PC-3 (cell line): Measurements from ENCODE around the gene PDPK1. TPM values are rescaled to one million over a fixed set of nuclear protein-coding genes. Genes with fewer than 3 reads are reported as not detected.

Experiments used
- ATAC-seq: fragments of 200-7000 bp; cut with Tn5 transposase; 2 replicates; pipeline ENCODE4 v1.9.1; 2020; ENCODE audit warnings: mild to moderate bottlenecking, moderate library complexity
- BruUV-seq: library from RNA; stranded (reverse); fragments of 400-500 nt; replicated peaks from 2 replicates; lab custom pipeline; 2021; lab: Mats Ljungman, UMichigan
- CTCF ChIA-PET: fragments of 300-600 bp; sonication (Branson Sonifier 250); formaldehyde crosslinking; loops from one replicate; lab custom pipeline; 2022; ENCODE audit warnings: antibody characterized with exemption; lab: Charles Lee
- POLR2A ChIA-PET: fragments of 300-600 bp; sonication (Branson Sonifier 250); formaldehyde crosslinking; loops from one replicate; lab custom pipeline; 2022; ENCODE audit warnings: antibody characterized with exemption; ENCODE audit not compliant: unreplicated experiment; lab: Charles Lee
- DNase-seq: peaks from one replicate; pipeline ENCODE4 v3.0.0-alpha.2; 2015
- H2AFZ ChIP-seq: fragments of 300-600 bp; sonication (generic); 2 replicates; pipeline ENCODE4 v1.6.0; 2016; ENCODE audit warnings: antibody characterized with exemption, low read length
- H3F3A ChIP-seq: fragments of 300-600 bp; sonication (generic); one replicate; pipeline ENCODE4 v1.6.0; 2017; ENCODE audit warnings: antibody characterized with exemption, low read length, control low read depth, mild to moderate bottlenecking; ENCODE audit not compliant: unreplicated experiment
- H3K27ac ChIP-seq: fragments of 300-600 bp; sonication (generic); 2 replicates; pipeline ENCODE4 v1.5.1; 2016; ENCODE audit warnings: mild to moderate bottlenecking, low read length
- H3K27me3 ChIP-seq: fragments of 300-600 bp; sonication (generic); 2 replicates; pipeline ENCODE4 v1.6.1; 2016; ENCODE audit warnings: low read length, mixed read lengths
- H3K36me3 ChIP-seq: fragments of 300-600 bp; sonication (generic); 2 replicates; pipeline ENCODE4 v1.6.1; 2016; ENCODE audit warnings: low read depth, mixed run types, low read length, mixed read lengths
- H3K4me1 ChIP-seq: fragments of 300-600 bp; sonication (generic); 2 replicates; pipeline ENCODE4 v1.5.1; 2016; ENCODE audit warnings: low read length; ENCODE audit not compliant: insufficient read depth
- H3K4me2 ChIP-seq: fragments of 300-600 bp; sonication (generic); 2 replicates; pipeline ENCODE4 v1.6.0; 2016; ENCODE audit warnings: low read length
- H3K4me3 ChIP-seq: fragments of 300-600 bp; sonication (generic); 2 replicates; pipeline ENCODE4 v1.5.1; 2016; ENCODE audit warnings: mild to moderate bottlenecking, low read length, mixed read lengths
- H3K79me2 ChIP-seq: fragments of 300-600 bp; sonication (generic); 2 replicates; pipeline ENCODE4 v1.6.1; 2017; ENCODE audit warnings: low read length, mixed read lengths
- H3K9ac ChIP-seq: fragments of 300-600 bp; sonication (generic); 2 replicates; pipeline ENCODE4 v1.6.0; 2016; ENCODE audit warnings: mild to moderate bottlenecking, low read length
- H3K9me2 ChIP-seq: fragments of 300-600 bp; sonication (generic); replicated peaks from 2 replicates; pipeline ENCODE4 v1.6.1; 2016; ENCODE audit warnings: mixed run types, low read length, mixed read lengths
- H3K9me3 ChIP-seq: fragments of 300-600 bp; sonication (generic); 2 replicates; pipeline ENCODE4 v1.6.1; 2016; ENCODE audit warnings: low read length, mixed read lengths
- H4K20me1 ChIP-seq: fragments of 300-600 bp; sonication (generic); 2 replicates; pipeline ENCODE4 v1.6.1; 2016; ENCODE audit warnings: low read length, mixed read lengths
- CTCF ChIP-seq: fragments of 300-600 bp; sonication (generic); conservative IDR thresholded peaks from 2 replicates; pipeline ENCODE4 v1.5.1; 2017; ENCODE audit warnings: antibody characterized with exemption, low read depth, mild to moderate bottlenecking, low read length
- EZH2 ChIP-seq: fragments of 300-600 bp; sonication (generic); IDR thresholded peaks from one replicate; pipeline ENCODE4 v1.6.1; 2017; ENCODE audit warnings: antibody characterized with exemption, mild to moderate bottlenecking, low read length; ENCODE audit not compliant: unreplicated experiment
- EZH2phosphoT487 ChIP-seq: fragments of 300-600 bp; sonication (generic); IDR thresholded peaks from 2 replicates; pipeline ENCODE4 v1.6.1; 2018; ENCODE audit warnings: mild to moderate bottlenecking, antibody characterized with exemption, low read length, borderline replicate concordance
- intact Hi-C: fragments of 100-400 bp; cut with micrococcal nuclease; formaldehyde crosslinking; loops from 2 replicates; pipeline ENCODE4 v1.9.0; 2023
- total RNA-seq: library from RNA; depleted of rRNA; stranded (reverse); fragments of >200 nt; gene quantifications from 2 replicates; pipeline ENCODE4 v1.2.3, GENCODE V29; 2014

The PDPK1 gene
- total RNA-seq, 1 experiment from 2014 or later: 13.7 TPM

DNA sequence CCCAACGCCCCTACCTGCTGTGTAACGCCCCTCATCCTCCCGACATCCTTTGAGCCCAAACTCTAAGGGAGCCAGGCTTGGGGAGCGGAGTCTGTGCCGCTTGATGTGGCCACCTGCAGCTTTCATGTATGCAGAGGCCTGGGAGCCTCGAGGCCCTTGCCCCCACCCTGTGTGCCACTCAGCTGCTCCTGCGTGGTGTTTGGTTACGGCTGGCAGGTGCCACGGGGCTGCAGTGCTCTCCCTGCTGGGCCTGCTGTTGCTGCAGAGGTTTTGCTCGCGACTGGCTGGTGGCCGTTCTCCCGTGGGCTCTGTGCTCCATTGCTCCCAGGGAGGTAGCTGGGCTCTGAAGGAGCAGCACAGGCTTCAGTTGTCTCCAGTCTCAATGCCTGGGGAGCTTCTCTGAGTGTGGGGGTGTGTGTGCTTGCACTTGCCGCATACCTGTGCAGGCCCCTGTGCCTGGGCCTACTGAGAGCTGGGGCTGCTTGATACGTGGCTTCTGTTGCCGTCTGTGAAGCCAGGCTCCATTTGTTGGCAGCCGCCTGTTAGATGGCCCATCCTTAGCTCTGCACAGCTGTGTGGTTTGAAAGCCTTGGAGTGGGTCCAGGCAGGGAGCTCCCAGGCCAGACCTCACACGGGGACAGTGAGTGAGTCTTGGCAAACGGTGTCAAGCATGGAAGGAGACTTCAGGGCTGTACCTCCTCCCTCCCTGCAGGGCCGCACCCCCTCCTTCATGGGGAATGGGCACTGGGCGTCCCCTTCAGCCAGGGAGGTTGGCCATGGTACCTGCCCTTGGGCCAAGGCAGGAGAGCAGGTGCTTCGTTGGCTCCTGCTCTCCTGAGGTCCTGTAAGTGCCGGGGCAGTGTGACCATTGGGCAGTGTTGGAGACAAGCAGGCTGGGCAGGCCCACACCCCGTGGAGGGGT is 47.2 kb downstream of the PDPK1 start:
- TF ChIP-seq EZH2 (no peak), EZH2phosphoT487 (no peak), CTCF (no peak)
- no peak overlapping the region for H3K9ac ChIP-seq
- no peaks in the 10 kb centered on the region for H3K4me1 ChIP-seq
- no peak overlapping the region for H2AFZ ChIP-seq
- POLR2A ChIA-PET: no interaction called here
- intact Hi-C loops: no loop called here
- no peaks in the 10 kb centered on the region for H3K9me3 ChIP-seq
- no peak overlapping the region for H3K27ac ChIP-seq
- ATAC-seq (no peak), DNase-seq (no peak)
- no peaks in the 10 kb centered on the region for H3F3A ChIP-seq
- H3K36me3 ChIP-seq: no peaks in the 10 kb centered on the region
- no peaks in the 10 kb centered on the region for H4K20me1 ChIP-seq
- no peaks in the 10 kb centered on the region for H3K79me2 ChIP-seq
- no peak overlapping the region for H3K4me3 ChIP-seq
- H3K9me2 ChIP-seq: no peaks in the 10 kb centered on the region
- no peaks in the 10 kb centered on the region for H3K27me3 ChIP-seq
- no peak overlapping the region for H3K4me2 ChIP-seq
- CTCF ChIA-PET: no interaction called here
- BruUV-seq: no TSS peak

- intact Hi-C loops: no loop called here
- Histone ChIP-seq H3K79me2 (no peaks in the 10 kb centered on the region), H3F3A (no peaks in the 10 kb centered on the region), H3K27me3 (no peaks in the 10 kb centered on the region), H3K9me3 (no peaks in the 10 kb centered on the region), H2AFZ (no peak overlapping the region), H3K9me2 (no peaks in the 10 kb centered on the region), H3K9ac (no peak overlapping the region), H3K36me3 (no peaks in the 10 kb centered on the region), H4K20me1 (no peaks in the 10 kb centered on the region), H3K27ac (no peak overlapping the region), H3K4me3 (no peak overlapping the region), H3K4me1 (no peaks in the 10 kb centered on the region), H3K4me2 (no peak overlapping the region)
- no TSS peak for BruUV-seq
- CTCF ChIA-PET: no interaction called here
- POLR2A ChIA-PET: no interaction called here
- DNase-seq (no peak), ATAC-seq (no peak)
- no peak for TF ChIP-seq EZH2
- TF ChIP-seq CTCF: no peak
- TF ChIP-seq EZH2phosphoT487: no peak
Observed at GRCh38 chr16:2585651-2586081, 47.8 kb downstream of the PDPK1 start.

- no peak for DNase-seq
- Histone ChIP-seq H3K27me3 (no peaks in the 10 kb centered on the region), H3K9me3 (no peaks in the 10 kb centered on the region), H3K4me2 (no peak overlapping the region), H3K4me1 (no peaks in the 10 kb centered on the region), H3K9me2 (no peaks in the 10 kb centered on the region), H3K79me2 (no peaks in the 10 kb centered on the region), H4K20me1 (no peaks in the 10 kb centered on the region), H3K36me3 (no peaks in the 10 kb centered on the region), H3F3A (no peaks in the 10 kb centered on the region), H3K4me3 (no peak overlapping the region), H2AFZ (no peak overlapping the region), H3K27ac (no peak overlapping the region), H3K9ac (no peak overlapping the region)
- ChIA-PET CTCF (no interaction called here), POLR2A (no interaction called here)
- TF ChIP-seq EZH2 (no peak), EZH2phosphoT487 (no peak), CTCF (no peak)
- intact Hi-C loops: no loop called here
- no TSS peak for BruUV-seq
- no peak for ATAC-seq
Observed at GRCh38 chr16:2586241-2586640, 48.4 kb downstream of the PDPK1 start.
